MCF 10A (cell line): ENCODE data around the gene EXTL1. TPM values are rescaled to one million over a fixed set of nuclear protein-coding genes. Genes with fewer than 3 reads are reported as not detected.

Source experiments
- BruUV-seq: library from RNA; stranded (reverse); fragments of 400-500 nt; replicated peaks from 2 replicates; lab custom pipeline; 2021; lab: Mats Ljungman, UMichigan
- CTCF ChIA-PET: fragments of 300-600 bp; sonication (Branson Sonifier 250); formaldehyde crosslinking; extraction: SDS; loops from one replicate; lab custom pipeline; 2021; ENCODE audit warnings: antibody characterized with exemption, inconsistent platforms; lab: Yijun Ruan, JAX
- POLR2A ChIA-PET: fragments of 300-600, 350-650 bp; sonication (Branson Sonifier 250); formaldehyde crosslinking; extraction: SDS; loops from one replicate; lab custom pipeline; 2020; ENCODE audit warnings: antibody characterized with exemption, inconsistent platforms; lab: Yijun Ruan, JAX
- DNase-seq: peaks from one replicate; pipeline ENCODE4 v3.0.0-alpha.2; 2018; ENCODE audit not compliant: unreplicated experiment
- H3K27ac Mint-ChIP-seq: one replicate; pipeline ENCODE4 v1.8.0; 2022; ENCODE audit warnings: mild to moderate bottlenecking, low read depth, mixed read lengths; ENCODE audit not compliant: unreplicated experiment
- H3K27me3 Mint-ChIP-seq: one replicate; pipeline ENCODE4 v1.8.0; 2022; ENCODE audit warnings: mixed read lengths; ENCODE audit not compliant: insufficient read depth, unreplicated experiment
- H3K36me3 Mint-ChIP-seq: one replicate; pipeline ENCODE4 v1.8.0; 2022; ENCODE audit warnings: mild to moderate bottlenecking, moderate library complexity, mixed read lengths; ENCODE audit not compliant: insufficient read depth, unreplicated experiment
- H3K4me1 Mint-ChIP-seq: one replicate; pipeline ENCODE4 v1.8.0; 2022; ENCODE audit warnings: mixed read lengths; ENCODE audit not compliant: insufficient read depth, unreplicated experiment
- H3K4me3 Mint-ChIP-seq: one replicate; pipeline ENCODE4 v1.8.0; 2022; ENCODE audit warnings: mild to moderate bottlenecking, moderate library complexity, mixed read lengths; ENCODE audit not compliant: unreplicated experiment
- H3K9me3 Mint-ChIP-seq: one replicate; pipeline ENCODE4 v1.8.0; 2022; ENCODE audit warnings: mixed read lengths; ENCODE audit not compliant: unreplicated experiment
- CTCF ChIP-seq: fragments of 200-600 bp; IDR thresholded peaks from one replicate; pipeline ENCODE4 v1.8.0; 2022; ENCODE audit warnings: antibody characterized with exemption, mild to moderate bottlenecking; ENCODE audit not compliant: unreplicated experiment
- intact Hi-C: fragments of 100-400 bp; cut with micrococcal nuclease; formaldehyde crosslinking; loops from 2 replicates; pipeline ENCODE4 v1.14.1; 2022
- total RNA-seq: library from RNA; stranded (reverse); gene quantifications from 2 replicates; pipeline ENCODE4 v1.2.3, GENCODE V29; 2022

Gene EXTL1
- total RNA-seq, 1 experiment from 2014 or later: not detected

GRCh38 chr1:25992689-25993171, 28.8 kb upstream of the EXTL1 start:
- TF ChIP-seq CTCF: no peak

GRCh38 chr1:25993197-25993951, 28.2 kb upstream of the EXTL1 start:
- Mint-ChIP-seq H3K4me1 (peaks cover 7% of the 10 kb centered on the region), H3K27me3 (no peaks in the 10 kb centered on the region), H3K36me3 (peaks cover 20% of the 10 kb centered on the region), H3K27ac (no peak overlapping the region), H3K4me3 (no peak overlapping the region), H3K9me3 (no peaks in the 10 kb centered on the region)
- TF ChIP-seq CTCF: no peak
- no peak for DNase-seq
- BruUV-seq: no TSS peak
- ChIA-PET POLR2A (interaction anchor here (1.8 kb wide), 1 partner anchor 13 kb away, joined by 4 read pairs; no protein-coding TSS in a partner anchor), CTCF (interaction anchor here (0.6 to 1.3 kb wide), 2 partner anchors 98 to 169 kb away, joined by 3 to 4 read pairs; no protein-coding TSS in a partner anchor)
- intact Hi-C loops: no loop called here

More at GRCh38 chr1:25992689-25993171, 28.8 kb upstream of the EXTL1 start:
- Mint-ChIP-seq H3K9me3 (no peaks in the 10 kb centered on the region), H3K4me3 (no peak overlapping the region), H3K27me3 (no peaks in the 10 kb centered on the region), H3K27ac (no peak overlapping the region), H3K36me3 (peaks cover 20% of the 10 kb centered on the region), H3K4me1 (peaks cover 4% of the 10 kb centered on the region)
- ChIA-PET CTCF (interaction anchor here (0.6 kb wide), 1 partner anchor 27 kb away, joined by 4 read pairs; no protein-coding TSS in a partner anchor), POLR2A (no interaction called here)
- no TSS peak for BruUV-seq
- intact Hi-C loops: no loop called here
- no peak for DNase-seq

GRCh38 chr1:25994402-25995150, 27.0 kb upstream of the EXTL1 start:
- POLR2A ChIA-PET: interaction anchor here (1.5 to 4.3 kb wide), 3 partner anchors 14 to 99 kb away, joined by 4 to 27 read pairs (median 9); partner anchors contain the start of gene STMN1
- H3K4me3 Mint-ChIP-seq: no peak overlapping the region
- H3K9me3 Mint-ChIP-seq: no peaks in the 10 kb centered on the region
- no peak for DNase-seq
- no TSS peak for BruUV-seq
- H3K27me3 Mint-ChIP-seq: no peaks in the 10 kb centered on the region
- TF ChIP-seq CTCF: no peak
- no peak overlapping the region for H3K27ac Mint-ChIP-seq
- intact Hi-C loops: loop anchor here (5.0 kb wide), 1 partner anchor 172 kb away; no protein-coding TSS in a partner anchor
- CTCF ChIA-PET: interaction anchor here (0.9 to 8.0 kb wide), 4 partner anchors 42 to 181 kb away, joined by 3 to 106 read pairs (median 4); no protein-coding TSS in a partner anchor
- peaks cover 22% of the 10 kb centered on the region for H3K36me3 Mint-ChIP-seq
- H3K4me1 Mint-ChIP-seq: peaks cover 11% of the 10 kb centered on the region
